C1 segment of cervical spinal cord (tissue), 14 donors: ENCODE data around the gene NHEJ1.

Experiments used
- DNase-seq, 14 donors: peaks; one replicate each; lab custom pipeline; 2025; lab: John Stamatoyannopoulos, UW

Gene NHEJ1

DNA sequence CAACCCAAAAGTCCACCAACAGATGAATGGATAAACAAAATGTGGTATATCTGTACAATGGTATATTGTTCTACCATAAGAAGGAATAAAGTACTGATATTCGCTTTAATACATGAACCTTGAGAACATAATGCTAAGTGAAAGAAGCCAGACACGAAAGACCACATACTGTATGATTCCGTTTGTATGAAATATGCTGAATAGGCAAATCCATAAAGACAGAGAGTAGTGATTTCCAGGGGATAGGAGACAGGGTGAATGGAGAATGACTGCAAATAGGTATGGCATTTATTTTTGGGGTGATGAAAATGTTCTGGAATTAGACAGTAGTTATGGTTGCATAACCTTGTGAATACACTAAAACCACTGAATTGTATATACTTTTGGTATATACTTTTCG, 71.3 kb downstream of the NHEJ1 start:
- no peak for DNase-seq

DNA sequence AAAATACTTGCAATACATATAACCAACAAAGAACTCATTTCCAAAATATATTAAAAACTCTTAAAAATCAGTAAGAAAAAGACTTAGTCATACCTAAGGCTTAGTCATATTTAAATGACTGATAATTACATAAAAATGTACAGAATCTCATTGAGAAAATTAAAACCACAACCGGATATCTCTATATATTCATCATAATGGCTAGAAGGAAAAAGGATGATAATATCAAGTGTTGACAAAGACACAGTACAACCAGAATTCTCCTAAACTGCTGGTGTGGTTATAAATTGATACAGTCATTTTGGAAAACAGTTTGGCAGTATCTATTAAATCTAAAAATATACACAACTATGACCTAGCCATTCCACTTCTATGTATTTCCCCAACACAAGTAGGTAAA, 72.8 kb downstream of the NHEJ1 start:
- DNase-seq, result no peak

DNA sequence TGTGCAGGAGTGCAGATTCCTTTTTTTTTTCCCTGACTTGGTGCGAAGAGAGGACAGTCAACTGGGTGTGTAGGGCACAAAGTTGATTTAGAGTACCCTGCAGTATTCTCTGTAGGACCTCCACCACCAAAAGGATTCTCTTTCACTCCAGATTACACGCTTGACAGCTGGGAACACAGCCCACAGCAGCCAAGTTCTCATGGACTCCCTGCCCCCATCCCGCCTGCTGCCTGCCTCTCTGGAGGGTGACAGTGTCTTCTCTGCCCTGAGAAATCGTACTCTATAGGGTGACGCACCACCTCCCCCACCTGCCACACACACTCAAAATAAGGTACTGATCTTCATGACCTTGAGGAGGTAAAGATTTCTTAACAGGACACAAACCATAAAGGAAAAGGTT, 73.3 kb downstream of the NHEJ1 start:
- no peak for DNase-seq

DNA sequence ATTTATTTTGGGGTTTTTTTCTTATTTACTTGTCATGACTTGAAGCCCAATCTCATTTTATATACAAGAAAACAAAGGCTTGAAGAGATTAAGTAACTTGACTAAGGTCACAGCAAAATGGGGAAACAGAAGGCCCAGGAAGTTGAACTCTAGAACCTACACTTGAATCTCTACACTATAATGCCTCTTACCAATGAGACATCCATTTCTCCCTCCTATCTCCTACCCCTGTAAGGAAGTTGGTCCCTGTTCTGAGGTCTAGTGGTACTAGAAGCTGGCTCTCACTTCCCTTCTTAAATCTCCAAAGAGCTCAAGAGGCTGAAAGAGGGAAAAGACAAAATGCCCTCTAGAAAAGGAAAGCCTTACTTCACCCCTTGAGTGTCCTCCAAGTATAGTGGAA, 74.4 kb downstream of the NHEJ1 start:
- no peak for DNase-seq

DNA sequence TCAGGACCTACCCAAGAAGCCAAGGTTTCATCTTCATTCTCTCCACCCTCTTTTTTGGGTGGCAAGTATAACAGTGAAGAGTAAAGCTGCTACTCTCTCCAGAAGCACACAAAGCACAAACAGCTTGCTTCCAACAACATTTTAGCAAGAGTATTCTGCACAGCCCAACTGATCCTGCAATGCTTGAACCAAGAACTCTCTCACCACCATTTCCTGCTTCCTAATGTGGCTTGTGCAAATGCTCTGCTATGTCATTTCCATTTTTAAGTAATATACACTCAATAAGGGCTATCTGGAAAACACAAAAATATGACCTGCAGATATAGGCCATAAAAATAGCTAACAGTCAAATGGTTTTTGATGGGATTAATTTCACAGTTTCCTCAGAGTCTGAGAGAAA, 75.8 kb downstream of the NHEJ1 start:
- no peak for DNase-seq

DNA sequence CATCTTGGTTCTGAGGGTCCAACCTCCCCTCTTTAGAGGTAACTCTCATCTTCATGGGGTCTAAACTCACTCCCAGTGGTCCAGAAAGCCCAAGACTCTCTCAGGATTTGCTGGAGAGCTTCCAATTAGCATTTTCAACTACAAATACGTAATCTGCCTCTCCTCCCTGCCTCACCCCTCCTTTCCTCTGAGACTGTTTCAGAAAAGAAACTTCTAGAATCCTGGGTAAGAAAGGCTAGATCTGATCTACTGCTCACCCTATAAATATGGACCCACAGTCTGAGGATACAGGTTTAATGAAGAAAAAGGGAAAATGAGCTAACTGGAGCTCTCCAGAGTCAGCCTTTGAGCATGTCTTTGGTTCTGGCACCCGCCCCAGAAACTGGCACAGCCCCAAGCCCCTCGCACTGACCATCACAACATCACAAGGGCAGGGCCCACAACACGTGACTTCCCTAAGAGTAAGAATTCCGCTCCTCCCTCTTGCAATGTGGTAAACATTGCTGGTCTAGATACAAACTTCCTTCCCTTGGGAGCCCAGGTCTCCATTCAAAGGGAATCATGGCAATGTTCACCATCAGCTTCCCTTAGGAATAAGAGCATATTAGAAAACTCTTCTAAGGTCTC, 78.2 kb downstream of the NHEJ1 start:
- no peak for DNase-seq

DNA sequence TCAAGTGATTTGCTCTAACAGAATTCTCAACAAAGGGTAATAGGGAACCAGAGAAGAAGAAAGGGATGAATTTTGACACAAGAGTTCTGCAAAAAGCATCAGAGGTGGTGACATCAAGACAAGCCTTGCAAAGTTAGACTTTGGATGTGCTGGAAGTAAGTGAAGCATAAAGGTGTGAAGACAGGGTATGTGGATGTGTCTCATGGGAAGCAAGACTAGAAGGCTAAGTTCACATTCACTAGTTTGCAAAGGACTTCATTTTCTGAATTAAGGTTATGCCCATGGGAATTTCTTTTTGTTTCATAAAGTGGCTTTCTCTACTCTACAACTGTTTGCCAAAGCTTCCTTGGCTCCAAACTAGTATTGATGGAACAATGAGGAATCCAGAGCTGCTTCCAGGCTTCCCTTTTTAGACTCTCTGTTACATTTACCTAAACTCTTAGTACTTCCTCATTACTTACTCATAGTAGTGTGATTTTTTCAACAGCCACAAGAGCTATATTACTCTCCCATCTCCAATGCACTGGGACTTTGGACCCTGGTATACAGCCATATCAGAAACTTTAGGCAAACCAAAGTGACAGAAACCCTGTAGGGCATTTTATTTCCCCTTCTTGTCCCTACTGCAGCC, 78.8 kb downstream of the NHEJ1 start:
- no peak for DNase-seq

DNA sequence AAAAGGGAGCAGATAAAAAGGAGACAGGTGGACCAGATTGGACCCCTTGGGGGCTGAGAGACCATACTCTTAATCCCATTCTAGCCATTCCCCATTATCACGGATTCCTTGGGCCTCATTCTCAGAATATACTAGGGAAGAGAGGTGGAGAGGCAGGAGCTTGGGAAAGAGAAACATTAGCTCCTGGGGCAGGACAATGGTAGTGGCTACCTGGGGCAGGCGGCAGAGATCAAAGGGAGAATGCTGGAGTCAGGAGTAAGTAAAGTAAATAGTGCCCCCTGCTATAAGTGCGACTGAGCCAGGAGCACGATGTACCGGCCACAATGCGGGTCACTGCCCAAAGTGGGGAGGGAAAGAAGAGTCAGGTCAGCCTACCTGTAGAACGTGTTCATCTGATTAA, 79.5 kb downstream of the NHEJ1 start:
- DNase-seq, result no peak

DNA sequence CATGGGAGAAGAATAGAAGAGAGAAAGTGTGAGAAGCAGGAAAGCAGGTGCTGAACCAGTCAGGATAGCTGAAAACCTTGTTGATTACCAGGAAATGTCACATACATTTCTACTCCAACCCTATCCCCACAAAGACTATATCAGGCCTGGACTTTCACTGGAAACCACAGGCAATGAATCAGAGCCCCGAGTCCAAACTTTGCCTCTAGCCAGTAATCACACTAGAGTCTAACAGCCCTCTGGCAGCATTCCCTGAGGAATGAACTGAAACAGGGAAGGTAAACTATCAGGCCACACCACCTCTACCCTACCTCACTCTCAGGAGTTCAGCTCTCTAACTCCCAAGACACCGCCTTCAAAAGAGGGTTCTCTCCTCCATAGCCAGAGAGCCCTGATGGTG, 81.2 kb downstream of the NHEJ1 start:
- DNase-seq, result no peak

DNA sequence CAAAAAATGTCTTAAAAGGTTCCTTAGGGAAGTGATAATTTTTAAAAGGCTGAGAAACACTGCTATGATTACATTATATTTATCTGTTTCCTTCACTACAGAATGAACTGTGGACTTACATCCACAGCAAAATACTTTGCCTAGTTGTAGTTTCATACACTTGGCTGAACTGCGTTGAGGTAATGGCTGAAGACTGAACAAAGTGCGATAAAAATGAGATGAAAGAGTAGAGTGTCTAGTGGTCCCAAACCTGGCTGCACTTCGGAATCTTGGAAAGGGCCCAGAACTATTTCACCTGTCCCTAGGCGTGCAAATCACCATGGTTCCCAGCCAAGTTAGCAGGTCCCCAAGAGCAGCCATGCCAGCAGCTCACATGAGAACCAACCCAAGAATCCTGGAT, 81.7 kb downstream of the NHEJ1 start:
- no peak for DNase-seq

DNA sequence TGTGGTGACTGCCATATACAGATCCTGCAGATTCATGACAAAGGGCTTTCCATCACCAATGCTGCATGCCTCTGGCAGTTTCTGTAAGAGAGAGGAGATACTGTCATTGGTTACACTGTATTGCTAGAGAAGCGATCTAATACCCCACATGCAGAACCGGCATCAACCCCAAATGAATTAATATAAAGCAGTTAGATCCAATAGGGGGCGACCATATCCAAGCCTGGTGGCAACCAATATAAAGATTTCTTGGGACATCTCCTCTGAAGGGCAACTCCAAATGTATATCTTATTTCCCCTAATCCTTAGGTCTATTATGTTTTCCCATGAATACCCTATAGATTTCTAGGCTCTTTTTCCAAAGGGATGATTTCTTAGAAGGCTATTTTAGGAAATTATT, 82.5 kb downstream of the NHEJ1 start:
- no peak for DNase-seq

DNA sequence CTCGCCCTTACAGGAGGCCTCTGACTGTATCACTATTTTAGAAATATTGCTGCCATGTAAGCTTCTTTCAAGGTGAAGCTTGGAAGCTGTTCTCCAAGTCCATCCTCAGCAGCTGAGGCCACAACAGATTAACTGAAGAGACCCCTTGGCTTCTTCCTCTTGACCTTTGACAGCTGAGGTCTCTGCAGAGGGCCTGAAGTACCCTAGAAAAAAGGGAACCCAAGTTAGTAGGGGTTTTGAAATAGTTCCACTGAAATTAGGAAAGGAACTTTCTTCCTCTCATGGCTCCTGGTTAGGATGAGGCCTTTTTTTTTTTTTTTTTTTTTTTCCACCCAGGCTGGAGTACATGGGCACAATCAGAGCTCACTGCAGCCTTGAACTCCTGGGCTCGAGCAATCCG, 84.4 kb downstream of the NHEJ1 start:
- DNase-seq, result no peak

DNA sequence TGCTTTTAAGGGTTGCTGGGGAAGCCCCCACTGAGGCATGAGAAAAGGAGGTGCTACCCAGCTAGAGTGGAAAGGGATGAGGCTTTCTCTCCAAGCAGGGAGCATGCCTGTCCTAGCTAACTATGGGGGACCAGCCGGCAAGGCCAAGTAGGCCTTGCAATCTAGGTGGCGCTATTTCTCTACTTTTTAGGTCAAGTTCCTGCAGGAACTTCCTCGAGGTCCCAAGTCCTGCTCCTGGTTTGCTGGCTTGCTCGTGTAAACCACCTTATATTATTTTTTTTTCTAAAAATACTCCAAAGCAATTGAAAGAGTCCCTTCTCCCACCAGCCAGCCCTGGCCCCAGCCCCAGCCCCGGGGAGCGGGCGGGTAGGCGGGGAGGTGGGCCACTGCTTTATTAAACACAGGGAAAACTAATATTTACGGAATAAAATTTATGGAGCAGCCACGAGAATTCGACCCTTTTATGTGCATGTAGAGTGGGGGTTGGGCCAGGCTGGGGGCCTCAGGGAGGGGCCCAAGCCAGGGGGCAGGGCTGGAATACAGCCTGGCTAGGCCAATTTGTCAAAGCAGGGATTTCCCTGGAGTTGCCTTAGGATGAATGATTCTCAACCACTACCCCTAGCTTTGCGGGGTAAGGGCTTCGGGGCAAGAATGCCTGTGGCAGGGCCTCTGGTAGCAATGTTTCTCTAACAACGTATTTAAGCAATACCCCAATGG, 87.0 kb downstream of the NHEJ1 start:
- DNase-seq, result peak in 1 of 14 donors; percentile 6

DNA sequence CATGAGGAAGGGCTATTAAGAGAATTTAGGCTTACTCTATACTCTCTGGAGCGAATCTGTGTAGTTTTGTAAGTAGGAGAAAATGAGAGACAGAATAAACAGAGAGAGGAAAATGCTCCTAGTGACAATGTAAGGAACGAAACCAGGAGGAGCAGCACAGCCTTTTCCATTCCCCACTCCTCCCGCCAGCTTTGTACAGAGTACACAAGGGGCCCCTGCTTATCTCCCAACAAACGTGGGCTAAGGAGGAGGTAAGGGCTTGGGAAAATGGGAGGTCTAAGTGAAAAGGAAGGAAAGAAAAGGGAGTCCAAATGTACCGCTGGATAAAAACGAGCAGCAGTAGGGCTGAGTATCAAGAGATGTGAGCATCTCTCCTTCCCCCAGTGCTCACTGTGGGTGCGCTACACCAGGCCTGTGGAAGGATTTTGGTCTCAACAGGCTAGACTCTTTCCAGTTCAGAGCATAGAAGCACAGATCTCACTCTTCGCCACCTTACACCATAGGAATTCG, 87.8 kb downstream of the NHEJ1 start:
- no peak for DNase-seq

DNA sequence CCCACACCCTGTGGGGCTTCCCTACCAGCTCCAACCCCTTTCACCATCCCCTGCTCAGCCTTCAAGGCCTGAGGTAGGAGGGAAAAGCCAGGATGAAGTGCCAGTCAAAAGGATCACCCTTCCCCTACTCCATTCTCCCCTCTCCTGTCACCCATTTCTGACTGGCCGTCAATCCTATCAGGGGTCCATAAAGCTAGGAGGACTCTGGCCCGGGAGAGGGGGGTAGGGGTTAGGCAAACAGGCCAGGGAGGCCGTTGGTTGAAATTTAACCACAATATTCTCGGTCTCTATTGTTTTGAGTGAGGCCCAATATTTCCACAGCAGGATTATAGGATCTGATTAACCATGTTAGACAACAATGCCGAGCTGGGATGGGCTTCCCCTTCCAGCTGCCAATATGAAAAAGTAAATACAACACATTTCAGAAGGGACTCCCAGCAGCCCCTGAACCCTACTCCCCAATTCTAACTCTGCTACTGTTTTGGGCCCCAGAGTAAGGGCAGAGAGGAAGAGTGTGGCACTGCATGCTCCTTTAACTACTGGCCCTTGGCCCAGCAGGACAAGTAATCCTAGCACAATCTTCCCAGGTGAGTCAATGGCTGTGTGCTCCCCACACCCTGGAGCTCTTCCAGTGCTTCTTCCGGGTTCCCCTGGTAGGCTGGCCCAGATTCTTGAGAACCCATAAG, 89.3 kb downstream of the NHEJ1 start:
- no peak for DNase-seq

DNA sequence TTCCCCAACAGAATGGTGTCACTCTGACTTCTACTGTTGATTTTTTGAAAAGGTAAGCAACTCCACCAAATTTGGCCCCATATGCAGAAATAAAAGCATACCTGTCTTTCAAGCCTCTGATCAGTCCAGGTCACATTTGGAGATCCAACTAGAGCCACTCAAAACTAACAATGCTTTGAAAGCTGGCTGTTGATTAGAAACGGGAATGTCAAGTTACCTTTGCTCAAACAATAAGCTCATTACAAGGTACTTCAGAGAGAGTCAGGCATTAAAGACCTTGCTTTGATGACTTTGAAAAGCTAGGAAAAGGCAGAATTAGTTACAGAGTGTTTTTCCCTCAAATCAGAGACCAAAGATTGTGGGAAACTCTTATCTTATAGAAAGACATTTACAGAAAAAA, 95.1 kb downstream of the NHEJ1 start:
- DNase-seq, result no peak

DNA sequence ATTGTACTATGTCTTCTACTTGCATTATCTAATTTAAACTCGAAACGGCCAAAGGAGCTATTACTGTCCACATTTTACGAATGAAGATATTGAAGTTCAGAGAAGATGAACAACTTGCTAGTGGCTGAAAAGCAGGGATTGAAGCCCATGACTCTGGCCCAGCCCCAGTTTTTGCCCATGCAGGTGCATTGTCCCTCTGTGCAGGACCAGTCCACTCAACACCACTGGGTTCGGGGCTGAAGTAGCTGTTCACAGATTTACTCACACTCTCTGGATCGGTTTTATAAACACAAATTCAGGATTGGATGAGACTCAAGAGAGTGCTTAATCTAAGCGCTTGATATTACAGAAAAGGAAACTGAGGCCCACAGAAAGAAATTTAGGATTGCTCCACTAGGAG, 98.5 kb downstream of the NHEJ1 start:
- no peak for DNase-seq

DNA sequence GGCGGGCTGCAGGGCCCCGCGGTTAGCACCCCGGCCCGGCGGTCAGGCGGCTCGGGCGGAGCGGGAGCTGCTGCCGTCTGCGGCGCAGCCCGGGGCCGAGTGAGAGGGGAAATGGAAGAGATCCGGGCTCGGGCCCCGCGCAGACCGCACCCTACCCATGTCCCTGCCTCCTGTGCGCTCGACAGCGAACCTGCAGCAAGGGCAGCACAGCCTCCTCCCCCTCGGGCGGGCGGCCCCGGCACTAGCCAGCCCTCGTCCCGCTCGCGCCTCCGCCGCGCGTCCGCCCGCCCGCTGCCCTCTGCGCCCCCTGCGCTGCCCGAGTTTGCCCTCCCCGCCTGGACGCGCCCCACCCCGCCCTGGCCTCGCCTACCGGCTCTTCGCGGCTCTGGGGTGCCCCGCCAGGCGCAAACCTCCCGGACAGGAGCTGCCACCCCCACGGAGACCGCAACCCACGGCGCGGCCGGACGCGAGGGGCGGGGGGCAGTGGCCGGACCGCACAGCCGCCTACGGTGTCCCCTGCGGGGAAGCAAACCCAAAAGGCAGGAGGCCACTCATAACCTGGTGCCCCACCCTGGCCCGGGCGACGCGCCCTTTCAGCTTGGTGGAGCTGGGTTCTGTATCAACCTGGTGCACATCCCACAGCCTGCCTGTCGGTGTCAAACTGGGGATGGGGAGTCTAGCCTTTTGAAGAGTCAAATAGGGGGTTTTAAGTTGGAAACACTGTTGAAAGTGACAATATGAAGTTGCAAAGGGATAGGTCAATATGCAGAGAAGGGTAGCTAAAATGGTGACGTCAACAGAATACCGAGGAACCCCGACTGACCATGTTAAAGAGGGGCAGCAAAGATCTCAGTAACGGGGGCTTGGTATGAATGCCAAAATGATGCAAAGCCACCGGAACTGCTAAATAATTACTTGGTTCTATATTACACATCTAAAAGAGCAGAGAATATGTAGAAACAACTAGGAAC, 99.5 kb downstream of the NHEJ1 start, which contains the start of gene IHH:
TSS of gene IHH (minus strand) at position 101 of the 971 bp plus-strand sequence. CDS start 454 bp downstream, outside the sequence.
- DNase-seq, result no peak

DNA sequence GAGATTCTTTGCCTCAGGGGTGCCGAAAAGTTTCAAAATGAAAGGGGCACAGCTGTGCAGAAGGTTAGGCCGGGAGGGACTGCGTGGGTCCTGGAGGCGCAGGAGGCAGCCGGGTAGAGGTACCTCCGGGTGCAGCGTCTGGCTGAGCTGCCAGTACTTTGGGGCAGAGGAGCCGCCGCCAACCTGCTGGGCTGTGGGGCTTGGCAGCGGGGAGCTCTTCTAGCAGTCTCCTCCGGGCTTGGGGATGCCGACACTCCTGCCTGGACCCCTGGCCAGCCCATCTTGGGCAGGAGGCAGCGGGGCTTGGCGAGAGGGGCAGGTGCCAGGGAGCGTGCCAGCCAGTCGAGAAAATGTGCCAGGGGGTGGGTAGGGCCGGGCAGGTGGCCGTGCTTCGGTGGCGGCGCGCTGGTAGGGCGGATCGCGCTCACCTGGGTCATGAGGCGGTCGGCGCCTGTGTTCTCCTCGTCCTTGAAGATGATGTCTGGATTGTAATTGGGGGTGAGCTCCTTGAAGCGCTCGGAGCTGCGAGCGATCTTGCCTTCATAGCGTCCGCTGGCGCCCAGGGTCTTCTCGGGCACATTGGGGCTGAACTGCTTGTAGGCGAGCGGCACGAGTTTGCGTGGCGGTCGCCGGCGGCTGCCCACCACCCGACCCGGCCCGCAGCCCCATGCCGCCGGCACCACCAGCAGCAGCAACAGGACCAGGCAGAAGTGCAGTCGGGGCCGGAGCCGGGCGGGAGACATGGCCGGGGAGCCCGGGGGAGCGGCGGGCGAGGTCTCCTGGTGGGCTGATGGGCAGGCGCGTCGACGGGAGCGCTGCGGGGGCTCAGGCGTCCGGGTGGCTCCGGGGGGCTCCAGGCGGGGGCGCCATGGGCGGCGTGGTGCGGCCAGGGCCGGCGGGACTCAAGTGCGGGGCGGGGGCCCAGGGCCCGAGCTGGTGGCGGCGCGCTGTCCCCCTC, 100.6 kb downstream of the NHEJ1 start:
- DNase-seq, result no peak

DNA sequence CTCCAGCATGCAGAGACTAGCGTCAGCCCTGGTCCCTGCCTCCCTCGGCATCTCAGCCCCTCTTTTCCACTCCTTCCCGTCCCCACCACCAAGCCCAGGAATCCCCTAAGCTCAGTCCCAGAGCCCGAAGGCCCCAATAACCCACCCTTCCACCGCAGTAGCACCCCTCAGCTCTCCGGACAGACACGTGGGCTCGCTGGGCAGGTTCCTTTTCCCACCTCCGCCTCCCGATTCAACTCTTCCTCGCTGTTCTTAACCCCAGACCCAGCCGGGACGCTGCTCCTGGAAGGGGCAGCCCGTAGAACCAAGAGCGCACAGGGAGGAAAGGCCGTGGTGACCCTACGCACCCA, 101.3 kb downstream of the NHEJ1 start:
- no peak for DNase-seq
